Epithelial cell of esophagus (primary cell): Measurements from ENCODE around the gene LMNA.

ENCODE experiments used
- DNase-seq: peaks from one replicate; pipeline ENCODE4 v3.0.0; 2010; ENCODE audit warnings: low read depth
- H3K4me3 ChIP-seq: 2 replicates; pipeline ENCODE4 v1.5.1; 2011; ENCODE audit warnings: mild to moderate bottlenecking, low read length, control low read depth
- CTCF ChIP-seq: IDR thresholded peaks from 2 replicates; pipeline ENCODE4 v1.5.1; 2011; ENCODE audit warnings: low read depth, mild to moderate bottlenecking, low read length, control low read depth, inconsistent platforms; ENCODE audit not compliant: insufficient read depth; ENCODE audit errors: missing control alignments

LMNA gene

GRCh38 chr1:156091610-156092009 is 22.9 kb upstream of the LMNA start:
- no peak for DNase-seq
- no peak for TF ChIP-seq CTCF
- no peak overlapping the region for H3K4me3 ChIP-seq

GRCh38 chr1:156095906-156096508 is 18.5 kb upstream of the LMNA start:
- peak; percentile 27 for TF ChIP-seq CTCF
- peak; percentile 93 for DNase-seq
- no peak overlapping the region for H3K4me3 ChIP-seq

- H3K4me3 ChIP-seq: no peak overlapping the region
- peak; percentile 98 for TF ChIP-seq CTCF
- DNase-seq: peak; percentile 86
These were observed 17.7 kb upstream of the LMNA start for GRCh38 chr1:156096640-156097391.

GRCh38 chr1:156097499-156098178 is 16.9 kb upstream of the LMNA start:
- DNase-seq: no peak
- TF ChIP-seq CTCF: no peak
- H3K4me3 ChIP-seq: no peak overlapping the region

GRCh38 chr1:156098784-156099183 is 15.7 kb upstream of the LMNA start:
- no peak overlapping the region for H3K4me3 ChIP-seq
- TF ChIP-seq CTCF: no peak
- no peak for DNase-seq

- no peak overlapping the region for H3K4me3 ChIP-seq
- TF ChIP-seq CTCF: no peak
- DNase-seq: no peak
These were observed 15.2 kb upstream of the LMNA start for GRCh38 chr1:156099282-156099681.
